ENCODE results near the gene YWHAB. TPM values are rescaled to one million over a fixed set of nuclear protein-coding genes. Genes with fewer than 3 reads are reported as not detected.
"Not testable (repeated sequence)": the region's sequence is repeated elsewhere in the genome, so short reads cannot be mapped to it uniquely, and the experiment has no call there.

The YWHAB gene
- total RNA-seq, 4 donors from 2014 or later = 139 to 182 (median 164) TPM

DNA sequence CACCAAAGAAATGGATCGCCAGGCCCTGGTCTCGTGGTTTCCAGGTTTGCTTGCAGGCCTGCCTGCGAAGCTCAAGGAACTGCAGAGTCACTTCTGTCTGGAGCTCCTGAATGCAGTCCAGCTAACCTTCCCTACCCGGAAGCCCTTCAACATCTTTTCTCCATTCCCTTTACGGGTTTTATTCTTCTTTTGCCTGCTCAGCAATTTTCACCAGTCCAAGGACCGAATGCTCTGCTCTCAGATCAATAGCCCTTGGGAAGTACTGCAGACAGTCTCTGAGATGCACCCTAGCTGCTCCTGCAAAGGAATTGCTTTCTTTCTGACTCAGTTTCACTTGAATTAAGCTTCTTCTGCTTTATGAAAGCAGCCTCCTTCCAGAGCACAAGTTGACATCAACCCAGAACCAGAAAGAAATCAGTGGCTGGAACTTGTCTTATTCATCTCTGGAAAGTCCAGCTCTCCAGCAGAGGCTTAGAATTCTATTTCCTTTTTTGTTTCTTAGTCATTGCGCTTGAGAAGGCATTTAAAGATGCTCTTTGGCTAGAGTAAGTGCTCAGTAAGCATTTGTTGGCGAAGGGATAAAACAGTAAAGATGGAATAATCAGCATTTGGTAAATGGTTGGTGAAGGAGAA lies 18.7 kb upstream of the YWHAB start:
- intact Hi-C loops (cut with DNase I) = loop anchor here (5.0 kb wide), 2 partner anchors 120 to 185 kb away; partner anchors contain the start of gene KCNK15
- DNase-seq = no peak
- Histone ChIP-seq H3K4me3 (replicated peaks in 1 of 3) (no peak overlapping the region), H3K27me3 (no peaks in the 10 kb centered on the region), H3K4me1 (peaks cover 19 to 25% of the 10 kb centered on the region in 2 donors), H3K9me3 (no peaks in the 10 kb centered on the region), H3K36me3 (no peaks in the 10 kb centered on the region), H3K27ac (no peak overlapping the region)
- no peak for TF ChIP-seq POLR2A (IDR thresholded peaks at IDR 0.05)
- TF ChIP-seq, protein P1, sequence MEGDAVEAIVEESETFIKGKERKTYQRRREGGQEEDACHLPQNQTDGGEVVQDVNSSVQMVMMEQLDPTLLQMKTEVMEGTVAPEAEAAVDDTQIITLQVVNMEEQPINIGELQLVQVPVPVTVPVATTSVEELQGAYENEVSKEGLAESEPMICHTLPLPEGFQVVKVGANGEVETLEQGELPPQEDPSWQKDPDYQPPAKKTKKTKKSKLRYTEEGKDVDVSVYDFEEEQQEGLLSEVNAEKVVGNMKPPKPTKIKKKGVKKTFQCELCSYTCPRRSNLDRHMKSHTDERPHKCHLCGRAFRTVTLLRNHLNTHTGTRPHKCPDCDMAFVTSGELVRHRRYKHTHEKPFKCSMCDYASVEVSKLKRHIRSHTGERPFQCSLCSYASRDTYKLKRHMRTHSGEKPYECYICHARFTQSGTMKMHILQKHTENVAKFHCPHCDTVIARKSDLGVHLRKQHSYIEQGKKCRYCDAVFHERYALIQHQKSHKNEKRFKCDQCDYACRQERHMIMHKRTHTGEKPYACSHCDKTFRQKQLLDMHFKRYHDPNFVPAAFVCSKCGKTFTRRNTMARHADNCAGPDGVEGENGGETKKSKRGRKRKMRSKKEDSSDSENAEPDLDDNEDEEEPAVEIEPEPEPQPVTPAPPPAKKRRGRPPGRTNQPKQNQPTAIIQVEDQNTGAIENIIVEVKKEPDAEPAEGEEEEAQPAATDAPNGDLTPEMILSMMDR (IDR thresholded peaks at IDR 0.05) = no peak
- WGBS, 2 donors = 84 to 86% methylated on average over 8 of the region's 8 CpGs

DNA sequence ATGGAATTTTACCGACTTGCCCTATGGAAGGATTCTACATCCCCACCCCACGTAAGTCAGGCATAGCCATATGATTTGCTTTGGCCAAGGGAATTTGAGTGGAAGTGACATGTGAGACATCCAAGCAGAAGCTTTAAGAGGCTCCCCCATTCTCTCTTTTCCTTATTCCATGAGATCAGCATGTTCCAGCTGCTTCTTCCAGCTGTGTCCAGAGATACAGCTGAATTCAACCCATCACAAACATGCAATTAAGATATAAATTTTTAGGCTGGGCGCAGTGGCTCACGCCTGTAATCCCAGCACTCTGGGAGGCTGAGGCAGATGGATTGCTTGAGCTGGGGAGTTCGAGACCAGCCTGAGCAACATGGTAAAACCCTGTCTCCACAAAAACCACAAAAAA lies 16.0 kb upstream of the YWHAB start:
- no peak for TF ChIP-seq POLR2A (IDR thresholded peaks at IDR 0.05)
- TF ChIP-seq, protein P1 (IDR thresholded peaks at IDR 0.05) = no peak
- 81 to 86% methylated on average over 5 of the region's 5 CpGs for WGBS, 2 donors
- no peak overlapping the region for H3K4me3 ChIP-seq (replicated peaks in 1 of 3)
- H3K4me1 ChIP-seq = no peaks in the 10 kb centered on the region
- intact Hi-C loops (cut with DNase I) = loop anchor here (5.0 kb wide), 2 partner anchors 122 to 187 kb away; partner anchors contain the start of gene KCNK15
- H3K36me3 ChIP-seq = no peaks in the 10 kb centered on the region
- H3K9me3 ChIP-seq = no peaks in the 10 kb centered on the region
- no peak for DNase-seq
- no peaks in the 10 kb centered on the region for H3K27me3 ChIP-seq
- no peak overlapping the region for H3K27ac ChIP-seq

DNA sequence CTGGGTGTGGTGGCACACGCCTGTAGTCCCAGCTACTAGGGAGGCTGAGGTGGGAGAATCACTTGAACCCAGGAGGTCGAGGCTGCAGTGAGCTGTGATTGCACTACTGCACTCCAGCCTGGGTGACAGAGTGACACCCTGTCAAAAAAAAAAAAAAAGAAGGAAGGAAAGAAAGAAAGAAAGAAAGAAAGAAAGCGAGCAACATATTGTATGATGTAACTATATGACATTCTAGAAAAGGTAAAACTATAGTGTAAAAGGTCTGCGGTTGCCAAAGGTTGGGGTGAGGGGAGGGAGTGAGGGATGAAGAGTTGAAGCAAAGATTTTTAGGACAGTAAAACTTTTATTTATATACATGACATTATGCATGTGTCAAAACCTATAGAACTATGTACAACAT lies 3.1 kb upstream of the YWHAB start:
- H3K4me3 ChIP-seq (replicated peaks in 1 of 3); H3K9me3 ChIP-seq; H3K36me3 ChIP-seq; H3K27ac ChIP-seq; intact Hi-C loops (cut with DNase I); DNase-seq; H3K27me3 ChIP-seq: not testable (repeated sequence)
- H3K4me1 ChIP-seq = peaks cover 12 to 17% of the 10 kb centered on the region in 2 donors
- WGBS, 2 donors = 89 to 91% methylated on average over 4 of the region's 4 CpGs

DNA sequence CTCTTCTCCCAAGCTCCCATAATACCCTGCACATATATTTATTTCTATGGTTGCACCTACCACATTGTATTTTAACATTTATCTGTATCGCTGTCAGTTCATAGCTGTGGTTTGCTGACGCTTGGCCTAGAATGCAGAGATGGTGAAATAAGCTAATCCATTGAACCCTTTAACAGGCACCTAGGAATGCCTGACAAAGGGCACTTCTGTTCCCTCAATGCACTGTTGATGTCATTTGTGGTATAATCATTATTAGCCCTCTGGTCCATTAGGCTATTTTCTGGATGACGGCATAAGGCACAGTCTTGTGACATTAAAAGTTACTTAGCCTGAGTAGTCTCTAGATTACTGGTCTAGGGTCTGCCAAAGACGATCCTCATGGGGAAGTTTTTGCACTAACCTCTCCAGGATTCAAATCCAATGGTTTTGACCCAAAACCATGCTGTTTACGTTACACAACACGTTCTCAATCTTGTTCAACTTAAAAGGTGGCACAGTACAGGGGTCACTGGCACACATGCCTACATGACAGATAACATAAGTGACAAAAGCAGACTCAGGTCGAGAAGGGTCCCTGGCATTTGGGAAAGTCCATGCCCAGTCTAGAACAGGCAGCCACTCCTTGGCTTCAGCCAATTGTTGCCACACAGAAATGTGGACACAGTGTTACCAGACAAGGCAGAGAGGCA lies 2.1 kb upstream of the YWHAB start:
- 88 to 93% methylated on average over 7 of the region's 7 CpGs for WGBS, 2 donors
- Histone ChIP-seq H3K4me3 (replicated peaks in 1 of 3) (no peak overlapping the region), H3K4me1 (peaks cover 21 to 26% of the 10 kb centered on the region in 2 donors), H3K27me3 (no peaks in the 10 kb centered on the region), H3K27ac (no peak overlapping the region), H3K9me3 (no peaks in the 10 kb centered on the region), H3K36me3 (no peaks in the 10 kb centered on the region)
- DNase-seq = no peak
- intact Hi-C loops (cut with DNase I) = no loop called here
- TF ChIP-seq POLR2A (IDR thresholded peaks at IDR 0.05) = no peak
- TF ChIP-seq, protein P1 (IDR thresholded peaks at IDR 0.05) = no peak

DNA sequence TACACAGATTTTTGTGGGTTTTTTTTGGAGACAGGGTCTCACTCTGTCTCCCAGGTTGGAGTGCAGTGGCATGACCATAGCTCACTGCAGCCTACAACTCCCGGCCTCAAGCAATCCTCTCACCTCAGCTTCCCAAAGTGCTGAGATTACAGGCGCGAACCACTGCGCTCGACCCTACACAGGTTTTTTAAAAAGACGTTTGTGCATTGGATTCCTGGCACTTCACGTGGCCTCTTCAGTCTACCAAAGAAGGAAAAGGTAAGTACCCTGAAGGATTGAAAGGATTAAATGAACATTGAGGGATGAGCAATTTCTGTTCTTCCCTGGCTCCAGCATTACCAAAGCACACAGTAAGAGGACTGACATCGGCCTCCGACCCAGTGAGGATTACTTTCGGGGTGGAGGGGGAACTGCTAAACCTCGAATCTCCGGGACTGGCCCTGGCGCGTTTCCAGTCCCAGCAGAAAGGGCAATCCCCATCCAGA lies 556 bp upstream of the YWHAB start:
- H3K27ac ChIP-seq = peak overlapping the region in 1 of 3 donors; percentile 92
- peaks cover 29 to 40% of the 10 kb centered on the region in 2 donors for H3K4me1 ChIP-seq
- H3K27me3 ChIP-seq = no peaks in the 10 kb centered on the region
- 4 to 11% methylated on average over 11 to 14 of the region's 14 CpGs for WGBS, 2 donors
- DNase-seq = peak in 1 of 2 donors; percentile 20
- no peaks in the 10 kb centered on the region for H3K9me3 ChIP-seq
- peak overlapping the region in 1 of 3 donors; percentile 97 for H3K4me3 ChIP-seq (replicated peaks in 1 of 3)
- TF ChIP-seq POLR2A (IDR thresholded peaks at IDR 0.05) = no peak
- TF ChIP-seq, protein P1 (IDR thresholded peaks at IDR 0.05) = no peak
- intact Hi-C loops (cut with DNase I) = no loop called here
- no peaks in the 10 kb centered on the region for H3K36me3 ChIP-seq
